T-helper 9 cell (primary cell): ENCODE measurements around the gene KLHL2.
"Not testable (repeated sequence)": the region's sequence is repeated elsewhere in the genome, so short reads cannot be mapped to it uniquely, and the experiment has no call there.

ENCODE experiments used
- DNase-seq: peaks from one replicate; pipeline ENCODE4 v3.0.0-alpha.2; 2020
- total RNA-seq, 2 donors: gene quantifications; one replicate each; lab custom pipeline; 2026; lab: John Stamatoyannopoulos, UW

KLHL2 gene
- 22.7 to 40.9 reads per million in 2 donors for total RNA-seq

- DNase-seq = peak; percentile 49
Observed at GRCh38 chr4:165207431-165208220, at the start of gene KLHL2. Gene KLHL2 (plus strand): TSS chr4:165207561. CDS start chr4:165207877, 316 bp downstream.

- DNase-seq = no peak
Observed at GRCh38 chr4:165158762-165159161, 48.6 kb upstream of the KLHL2 start.

- DNase-seq = no peak
Observed at GRCh38 chr4:165164257-165164656, 43.1 kb upstream of the KLHL2 start.

- not testable (repeated sequence) for DNase-seq
Observed at GRCh38 chr4:165166872-165167271, 40.5 kb upstream of the KLHL2 start.

- DNase-seq = no peak
Observed at GRCh38 chr4:165167650-165168049, 39.7 kb upstream of the KLHL2 start.

GRCh38 chr4:165170819-165171218 lies 36.5 kb upstream of the KLHL2 start:
- no peak for DNase-seq

GRCh38 chr4:165175470-165175869 lies 31.9 kb upstream of the KLHL2 start:
- DNase-seq = not testable (repeated sequence)

GRCh38 chr4:165175879-165176278 lies 31.5 kb upstream of the KLHL2 start:
- DNase-seq = no peak

GRCh38 chr4:165177725-165178666 lies 29.4 kb upstream of the KLHL2 start:
- no peak for DNase-seq

- DNase-seq = no peak
Observed at GRCh38 chr4:165184220-165184619, 23.1 kb upstream of the KLHL2 start.

- not testable (repeated sequence) for DNase-seq
Observed at GRCh38 chr4:165184998-165185397, 22.4 kb upstream of the KLHL2 start.

GRCh38 chr4:165185448-165185847 lies 21.9 kb upstream of the KLHL2 start:
- no peak for DNase-seq

- DNase-seq = no peak
Observed at GRCh38 chr4:165190591-165191347, 16.6 kb upstream of the KLHL2 start.

GRCh38 chr4:165191348-165191656 lies 16.1 kb upstream of the KLHL2 start:
- no peak for DNase-seq

- no peak for DNase-seq
Observed at GRCh38 chr4:165191814-165192499, 15.4 kb upstream of the KLHL2 start.

GRCh38 chr4:165192500-165192898 lies 14.9 kb upstream of the KLHL2 start:
- DNase-seq = no peak

GRCh38 chr4:165192956-165193355 lies 14.4 kb upstream of the KLHL2 start:
- DNase-seq = no peak

- no peak for DNase-seq
Observed at GRCh38 chr4:165194368-165194767, 13.0 kb upstream of the KLHL2 start.

- DNase-seq = no peak
Observed at GRCh38 chr4:165198329-165198728, 9.0 kb upstream of the KLHL2 start.

- no peak for DNase-seq
Observed at GRCh38 chr4:165199286-165199685, 8.1 kb upstream of the KLHL2 start.

GRCh38 chr4:165199722-165200121 lies 7.6 kb upstream of the KLHL2 start:
- DNase-seq = no peak

- no peak for DNase-seq
Observed at GRCh38 chr4:165201806-165202205, 5.6 kb upstream of the KLHL2 start.
